Measurements from ENCODE around the gene CNTNAP4. TPM values are rescaled to one million over a fixed set of nuclear protein-coding genes. Genes with fewer than 3 reads are reported as not detected.

Gene CNTNAP4
- total RNA-seq, 4 donors from 2014 or later = 0.09 TPM; not detected in 3

DNA sequence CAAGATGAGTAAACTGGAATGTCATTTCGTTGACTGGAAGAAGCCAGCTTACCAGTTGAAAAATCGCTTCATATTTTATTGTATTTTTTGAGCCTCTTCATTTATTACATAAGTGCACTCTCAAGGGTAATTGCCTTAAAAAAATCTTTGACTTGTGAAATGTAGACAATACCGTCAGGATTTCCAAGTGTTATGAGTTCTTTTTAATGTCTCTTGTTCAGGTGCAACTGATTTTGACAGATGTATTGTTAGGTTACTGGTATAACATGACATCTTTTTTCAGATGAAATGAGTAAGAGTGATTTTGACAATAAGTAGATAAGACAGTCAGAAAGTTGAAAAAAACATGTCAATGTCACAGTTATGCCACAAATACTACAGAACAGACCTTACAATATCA is 169.1 kb downstream of the CNTNAP4 start:
- no peaks in the 10 kb centered on the region for H3K27me3 ChIP-seq
- DNase-seq = no peak
- H3K27ac ChIP-seq = no peak overlapping the region
- no peaks in the 10 kb centered on the region for H3K4me1 ChIP-seq
- no peaks in the 10 kb centered on the region for H3K9me3 ChIP-seq
- no peak overlapping the region for H3K4me3 ChIP-seq
- TF ChIP-seq, protein P1, sequence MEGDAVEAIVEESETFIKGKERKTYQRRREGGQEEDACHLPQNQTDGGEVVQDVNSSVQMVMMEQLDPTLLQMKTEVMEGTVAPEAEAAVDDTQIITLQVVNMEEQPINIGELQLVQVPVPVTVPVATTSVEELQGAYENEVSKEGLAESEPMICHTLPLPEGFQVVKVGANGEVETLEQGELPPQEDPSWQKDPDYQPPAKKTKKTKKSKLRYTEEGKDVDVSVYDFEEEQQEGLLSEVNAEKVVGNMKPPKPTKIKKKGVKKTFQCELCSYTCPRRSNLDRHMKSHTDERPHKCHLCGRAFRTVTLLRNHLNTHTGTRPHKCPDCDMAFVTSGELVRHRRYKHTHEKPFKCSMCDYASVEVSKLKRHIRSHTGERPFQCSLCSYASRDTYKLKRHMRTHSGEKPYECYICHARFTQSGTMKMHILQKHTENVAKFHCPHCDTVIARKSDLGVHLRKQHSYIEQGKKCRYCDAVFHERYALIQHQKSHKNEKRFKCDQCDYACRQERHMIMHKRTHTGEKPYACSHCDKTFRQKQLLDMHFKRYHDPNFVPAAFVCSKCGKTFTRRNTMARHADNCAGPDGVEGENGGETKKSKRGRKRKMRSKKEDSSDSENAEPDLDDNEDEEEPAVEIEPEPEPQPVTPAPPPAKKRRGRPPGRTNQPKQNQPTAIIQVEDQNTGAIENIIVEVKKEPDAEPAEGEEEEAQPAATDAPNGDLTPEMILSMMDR (IDR thresholded peaks at IDR 0.05 in 4 of 5, conservative IDR thresholded peaks at IDR 0.05 in 1 of 5) = no peak
- TF ChIP-seq POLR2A (IDR thresholded peaks at IDR 0.05) = no peak
- in situ Hi-C loops (cut with MboI; ENCODE audit: low sequenced_read_pairs in 4 of 4) (no loop called here), intact Hi-C loops (cut with DNase I; ENCODE audit: low total_unique reads) (no loop called here)
- no peak for ATAC-seq
- H3K36me3 ChIP-seq = no peaks in the 10 kb centered on the region

DNA sequence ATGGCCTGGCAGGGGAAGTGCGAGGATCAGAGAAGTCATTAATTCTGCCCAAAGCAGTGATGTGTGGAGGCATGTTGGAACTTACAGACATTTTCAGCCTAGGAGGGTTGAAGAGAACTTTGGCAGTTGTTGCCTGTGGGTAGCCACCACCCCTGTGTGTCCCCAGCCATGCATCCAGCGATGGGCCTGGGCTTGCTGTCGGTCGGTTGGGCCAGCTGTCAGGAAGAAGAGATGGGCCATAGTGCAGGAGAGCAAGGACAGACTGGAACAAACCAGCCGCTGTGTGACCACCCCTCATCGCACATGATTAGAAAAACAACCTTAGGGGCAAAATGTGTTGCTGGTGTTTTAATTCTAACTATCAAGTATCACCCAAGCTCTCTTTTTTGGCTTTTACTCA is 173.7 kb downstream of the CNTNAP4 start:
- ATAC-seq (no peak), DNase-seq (no peak)
- Histone ChIP-seq H3K36me3 (no peaks in the 10 kb centered on the region), H3K4me3 (no peak overlapping the region), H3K27me3 (no peaks in the 10 kb centered on the region), H3K4me1 (no peaks in the 10 kb centered on the region), H3K27ac (no peak overlapping the region), H3K9me3 (no peaks in the 10 kb centered on the region)
- TF ChIP-seq, protein P1 (IDR thresholded peaks at IDR 0.05 in 4 of 5, conservative IDR thresholded peaks at IDR 0.05 in 1 of 5) = no peak
- no peak for TF ChIP-seq POLR2A (IDR thresholded peaks at IDR 0.05)
- intact Hi-C loops (cut with DNase I; ENCODE audit: low total_unique reads) = no loop called here
- in situ Hi-C loops (cut with MboI; ENCODE audit: low sequenced_read_pairs in 4 of 4) = no loop called here

DNA sequence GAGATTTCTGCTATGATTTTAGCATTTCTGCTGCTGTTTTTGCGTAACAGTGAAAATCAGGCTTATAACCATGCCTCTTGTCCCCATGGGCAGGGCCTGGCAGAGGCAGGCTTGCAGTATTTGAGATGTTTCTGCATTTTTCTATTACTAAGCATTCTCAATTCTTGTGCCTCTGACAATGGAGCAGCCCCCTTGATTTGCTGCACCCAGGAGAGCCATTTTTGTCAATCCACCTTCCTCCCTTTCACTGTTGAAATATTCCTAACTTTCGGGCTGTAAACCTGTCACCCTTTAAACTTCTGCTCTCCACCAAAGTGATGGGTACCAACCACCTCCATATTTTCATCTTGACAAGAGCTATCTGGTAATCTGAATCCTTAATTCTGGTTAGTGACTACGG is 178.1 kb downstream of the CNTNAP4 start:
- DNase-seq (no peak), ATAC-seq (no peak)
- no peak for TF ChIP-seq POLR2A (IDR thresholded peaks at IDR 0.05)
- TF ChIP-seq, protein P1 (IDR thresholded peaks at IDR 0.05 in 4 of 5, conservative IDR thresholded peaks at IDR 0.05 in 1 of 5) = no peak
- no peaks in the 10 kb centered on the region for H3K4me1 ChIP-seq
- in situ Hi-C loops (cut with MboI; ENCODE audit: low sequenced_read_pairs in 4 of 4) = no loop called here
- no peaks in the 10 kb centered on the region for H3K9me3 ChIP-seq
- no peaks in the 10 kb centered on the region for H3K27me3 ChIP-seq
- intact Hi-C loops (cut with DNase I; ENCODE audit: low total_unique reads) = no loop called here
- H3K4me3 ChIP-seq = no peak overlapping the region
- H3K27ac ChIP-seq = no peak overlapping the region
- no peaks in the 10 kb centered on the region for H3K36me3 ChIP-seq

DNA sequence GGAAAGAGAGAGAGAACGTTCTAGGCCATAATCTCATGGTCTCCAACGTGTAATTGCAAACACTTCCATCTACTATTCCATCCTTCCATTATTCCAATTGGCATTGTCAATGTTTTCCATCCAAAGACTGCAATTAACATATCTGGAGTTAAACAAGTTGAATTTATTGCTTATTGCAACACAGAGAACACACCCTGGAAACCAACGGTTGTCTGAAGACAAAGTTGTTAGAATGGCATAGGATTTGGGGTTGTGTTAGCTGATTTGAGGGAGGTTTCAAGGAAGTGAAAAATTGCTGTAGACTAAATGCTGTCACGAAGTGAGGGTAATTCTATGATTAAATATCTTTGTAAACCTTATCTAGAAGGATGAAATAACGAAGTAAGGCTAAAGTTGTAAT is 178.8 kb downstream of the CNTNAP4 start:
- in situ Hi-C loops (cut with MboI; ENCODE audit: low sequenced_read_pairs in 4 of 4) (no loop called here), intact Hi-C loops (cut with DNase I; ENCODE audit: low total_unique reads) (no loop called here)
- Histone ChIP-seq H3K36me3 (no peaks in the 10 kb centered on the region), H3K4me3 (no peak overlapping the region), H3K9me3 (no peaks in the 10 kb centered on the region), H3K4me1 (no peaks in the 10 kb centered on the region), H3K27me3 (no peaks in the 10 kb centered on the region), H3K27ac (no peak overlapping the region)
- DNase-seq (no peak), ATAC-seq (no peak)
- no peak for TF ChIP-seq POLR2A (IDR thresholded peaks at IDR 0.05)
- TF ChIP-seq, protein P1 (IDR thresholded peaks at IDR 0.05 in 4 of 5, conservative IDR thresholded peaks at IDR 0.05 in 1 of 5) = no peak

DNA sequence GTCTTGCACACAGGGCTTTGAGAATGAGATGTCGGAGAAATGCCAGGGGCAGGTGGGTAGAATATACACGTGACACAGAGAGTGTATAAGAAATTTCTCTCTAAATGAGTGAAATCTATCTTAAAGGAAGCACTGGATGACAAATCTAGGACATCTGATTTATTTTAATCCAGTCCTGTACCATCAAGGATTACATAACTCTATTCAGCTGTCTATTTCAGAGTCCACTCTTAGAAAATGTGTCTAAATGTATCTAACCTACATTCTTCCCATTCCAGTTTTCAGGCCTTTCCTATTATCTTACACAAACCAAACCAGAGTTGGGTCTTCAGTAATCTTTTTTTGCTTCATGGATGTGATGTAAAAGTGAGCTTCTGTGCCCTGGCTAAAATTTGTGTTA is 181.9 kb downstream of the CNTNAP4 start:
- intact Hi-C loops (cut with DNase I; ENCODE audit: low total_unique reads) = no loop called here
- Histone ChIP-seq H3K4me1 (no peaks in the 10 kb centered on the region), H3K27me3 (no peaks in the 10 kb centered on the region), H3K36me3 (no peaks in the 10 kb centered on the region), H3K27ac (no peak overlapping the region), H3K4me3 (no peak overlapping the region), H3K9me3 (no peaks in the 10 kb centered on the region)
- in situ Hi-C loops (cut with MboI; ENCODE audit: low sequenced_read_pairs in 4 of 4) = no loop called here
- ATAC-seq (no peak), DNase-seq (no peak)
- TF ChIP-seq POLR2A (IDR thresholded peaks at IDR 0.05) = no peak
- TF ChIP-seq, protein P1 (IDR thresholded peaks at IDR 0.05 in 4 of 5, conservative IDR thresholded peaks at IDR 0.05 in 1 of 5) = no peak

Data from gastrocnemius medialis (tissue), 4 donors.